GM13976 (cell line): ENCODE results near the gene LPP.

Experiments used
- DNase-seq: peaks from one replicate; pipeline ENCODE4 v3.0.0; 2012; ENCODE audit warnings: low spot score
- in situ Hi-C: fragments of 300-500 bp; cut with MboI; formaldehyde crosslinking; loops from one replicate; pipeline ENCODE4 v1.12.0; 2022; ENCODE audit warnings: low sequenced_read_pairs, mixed read lengths, inconsistent platforms; ENCODE audit not compliant: unreplicated experiment
- TF ChIP-seq, protein P1 (sequence below): IDR thresholded peaks from 2 replicates; pipeline ENCODE4 v1.5.1; 2012; ENCODE audit warnings: borderline replicate concordance, mild to moderate bottlenecking; ENCODE audit not compliant: insufficient read depth; ENCODE audit errors: extremely low read depth, missing control alignments, control extremely low read depth

The LPP gene

DNA sequence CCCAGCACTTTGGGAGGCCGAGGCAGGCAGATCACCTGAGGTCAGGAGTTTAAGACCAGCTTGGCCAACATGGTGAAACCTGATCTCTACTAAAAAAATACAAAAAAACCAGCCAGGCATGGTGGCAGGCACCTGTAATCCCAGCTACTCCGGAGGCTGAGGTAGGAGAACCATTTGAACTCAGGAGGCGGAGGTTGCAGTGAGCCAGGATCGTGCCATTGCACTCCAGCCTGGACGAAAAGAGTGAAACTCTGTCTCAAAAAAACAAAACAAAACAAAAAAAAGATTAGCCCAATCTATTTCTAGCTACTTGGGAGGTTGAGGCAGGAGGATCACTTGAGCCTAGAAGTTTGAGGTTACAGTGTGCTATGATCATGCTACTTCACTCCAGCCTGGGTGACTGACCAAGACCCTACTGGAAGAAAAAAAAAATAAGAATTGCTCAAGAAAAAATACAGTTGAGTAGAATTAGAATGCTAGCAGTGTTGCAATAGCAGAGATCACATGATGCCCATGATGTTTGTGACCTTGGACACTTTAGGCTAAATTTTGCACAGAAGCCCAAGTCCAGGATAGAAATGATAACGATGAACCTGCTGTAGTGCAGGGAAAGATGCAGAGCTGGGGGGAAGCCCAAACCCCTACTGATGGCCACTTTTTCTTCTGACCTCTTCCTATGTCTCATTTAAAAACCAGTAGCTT, 162.2 kb downstream of the LPP start:
- in situ Hi-C loops, result no loop called here
- TF ChIP-seq, protein P1, sequence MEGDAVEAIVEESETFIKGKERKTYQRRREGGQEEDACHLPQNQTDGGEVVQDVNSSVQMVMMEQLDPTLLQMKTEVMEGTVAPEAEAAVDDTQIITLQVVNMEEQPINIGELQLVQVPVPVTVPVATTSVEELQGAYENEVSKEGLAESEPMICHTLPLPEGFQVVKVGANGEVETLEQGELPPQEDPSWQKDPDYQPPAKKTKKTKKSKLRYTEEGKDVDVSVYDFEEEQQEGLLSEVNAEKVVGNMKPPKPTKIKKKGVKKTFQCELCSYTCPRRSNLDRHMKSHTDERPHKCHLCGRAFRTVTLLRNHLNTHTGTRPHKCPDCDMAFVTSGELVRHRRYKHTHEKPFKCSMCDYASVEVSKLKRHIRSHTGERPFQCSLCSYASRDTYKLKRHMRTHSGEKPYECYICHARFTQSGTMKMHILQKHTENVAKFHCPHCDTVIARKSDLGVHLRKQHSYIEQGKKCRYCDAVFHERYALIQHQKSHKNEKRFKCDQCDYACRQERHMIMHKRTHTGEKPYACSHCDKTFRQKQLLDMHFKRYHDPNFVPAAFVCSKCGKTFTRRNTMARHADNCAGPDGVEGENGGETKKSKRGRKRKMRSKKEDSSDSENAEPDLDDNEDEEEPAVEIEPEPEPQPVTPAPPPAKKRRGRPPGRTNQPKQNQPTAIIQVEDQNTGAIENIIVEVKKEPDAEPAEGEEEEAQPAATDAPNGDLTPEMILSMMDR, result no peak
- no peak for DNase-seq

DNA sequence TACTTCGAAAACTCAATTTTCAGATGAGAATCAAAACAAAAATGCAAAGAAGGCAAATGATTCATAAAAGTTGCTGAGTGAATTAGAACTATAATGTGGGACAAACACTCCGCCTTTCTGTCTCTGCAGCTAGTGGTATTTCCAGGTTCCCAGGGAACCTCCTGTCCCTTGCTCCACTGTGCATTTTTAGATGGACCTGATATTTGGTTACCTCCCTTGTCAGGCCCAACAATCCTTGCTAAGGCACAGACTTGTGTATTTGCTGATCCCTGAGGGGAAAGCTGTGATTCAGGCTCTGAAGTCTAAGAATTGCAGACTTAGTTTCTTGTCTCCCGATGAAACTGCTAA, 162.7 kb downstream of the LPP start:
- TF ChIP-seq, protein P1, result no peak
- no peak for DNase-seq
- in situ Hi-C loops, result no loop called here

DNA sequence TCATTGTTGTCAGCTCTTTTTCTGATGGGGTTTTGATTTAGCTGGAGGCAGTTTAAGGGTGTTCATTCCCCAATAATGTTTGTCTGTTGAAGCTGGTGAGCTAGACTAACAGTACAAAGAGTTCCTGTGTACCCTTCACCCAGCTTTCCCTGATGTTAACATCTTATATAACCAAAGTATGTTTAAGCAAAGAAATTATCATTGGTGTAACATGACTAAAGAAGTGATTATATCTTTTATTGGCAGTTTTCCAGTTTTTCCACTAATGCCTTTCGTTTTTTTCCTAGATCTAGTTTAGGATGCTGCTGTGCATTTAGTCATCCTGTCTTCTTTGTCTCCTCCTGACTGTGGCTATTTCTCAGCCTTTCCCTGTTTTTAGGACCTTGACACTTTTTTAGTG, 165.6 kb downstream of the LPP start:
- DNase-seq, result no peak
- in situ Hi-C loops, result no loop called here

DNA sequence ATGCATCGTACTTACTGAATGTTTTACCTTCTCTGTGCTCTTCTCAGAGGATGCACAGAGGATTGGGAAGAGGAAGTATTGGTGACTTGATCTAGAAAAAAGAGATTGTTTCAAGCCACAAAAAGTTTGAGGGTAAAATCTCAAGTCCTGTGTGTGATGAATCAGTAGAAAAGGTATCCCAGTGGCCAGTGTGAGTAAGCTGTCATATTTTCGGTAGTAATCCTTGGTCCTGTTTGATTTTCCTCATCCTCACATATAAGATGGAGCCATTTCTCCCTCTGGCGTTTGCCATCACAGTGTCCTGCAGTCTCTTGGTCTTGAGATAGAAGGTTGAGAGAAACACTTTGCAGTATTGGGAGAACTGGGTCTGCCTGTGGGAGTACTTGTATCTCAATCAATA, 166.8 kb downstream of the LPP start:
- TF ChIP-seq, protein P1, result no peak
- in situ Hi-C loops, result no loop called here
- DNase-seq, result no peak

More for the DNA sequence above, 165.6 kb downstream of the LPP start:
- TF ChIP-seq, protein P1, result no peak

DNA sequence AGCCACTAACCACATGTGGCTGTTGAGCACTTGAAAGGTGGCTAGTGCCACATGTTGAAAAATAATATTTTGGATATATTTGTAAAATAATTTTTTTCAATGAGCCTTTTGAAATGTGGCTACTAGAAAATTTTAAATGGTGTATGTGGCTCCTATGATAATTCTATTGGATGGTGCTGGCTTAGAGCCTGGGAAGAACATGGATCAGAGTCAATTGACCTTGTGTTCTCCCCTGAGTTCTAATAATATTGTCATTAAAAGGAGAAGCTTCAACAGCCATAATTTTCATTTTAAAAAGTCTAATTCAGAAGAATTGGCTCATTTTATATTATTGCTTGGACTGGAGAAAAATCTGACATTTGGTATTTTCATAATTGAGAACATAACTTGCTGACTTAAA, 167.3 kb downstream of the LPP start:
- TF ChIP-seq, protein P1, result no peak
- in situ Hi-C loops, result no loop called here
- DNase-seq, result no peak

DNA sequence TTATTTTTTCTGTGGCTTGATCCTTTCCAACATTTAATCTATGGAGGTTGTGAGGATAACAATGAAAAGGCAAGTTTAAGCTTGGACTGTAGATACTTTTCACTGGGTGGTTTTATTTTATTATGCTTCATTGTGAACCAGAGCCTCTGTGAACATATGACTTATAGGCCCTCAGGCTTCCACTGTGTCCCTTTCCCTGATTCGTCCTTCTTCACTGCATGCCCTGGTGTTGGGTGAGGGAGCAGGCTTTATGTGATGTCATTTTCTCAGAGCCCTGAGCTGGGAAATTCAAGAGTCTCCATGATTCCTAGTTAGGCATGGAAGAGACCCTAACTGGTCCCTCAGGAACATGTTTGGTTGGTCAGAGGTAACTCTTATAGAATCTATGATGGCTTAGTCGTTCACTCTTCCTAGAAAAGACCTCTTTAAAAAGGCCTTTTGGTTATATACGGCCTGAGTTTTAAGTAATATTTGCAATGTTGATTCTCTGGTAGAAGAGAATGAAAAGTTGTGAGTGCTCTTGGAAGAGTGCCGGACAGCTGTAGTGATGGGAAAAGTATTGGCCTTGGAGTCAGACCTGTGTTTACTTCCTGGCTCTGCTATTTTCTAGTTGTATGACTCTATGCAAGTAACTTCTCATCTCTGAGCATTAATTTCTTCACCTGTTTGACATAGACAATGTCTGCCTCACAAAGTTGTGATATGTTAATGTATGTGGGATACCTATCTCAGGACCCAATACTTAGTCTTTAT, 168.4 kb downstream of the LPP start:
- in situ Hi-C loops, result no loop called here
- TF ChIP-seq, protein P1, result no peak
- no peak for DNase-seq
